ENCODE measurements around the gene CSGALNACT2.

DNA sequence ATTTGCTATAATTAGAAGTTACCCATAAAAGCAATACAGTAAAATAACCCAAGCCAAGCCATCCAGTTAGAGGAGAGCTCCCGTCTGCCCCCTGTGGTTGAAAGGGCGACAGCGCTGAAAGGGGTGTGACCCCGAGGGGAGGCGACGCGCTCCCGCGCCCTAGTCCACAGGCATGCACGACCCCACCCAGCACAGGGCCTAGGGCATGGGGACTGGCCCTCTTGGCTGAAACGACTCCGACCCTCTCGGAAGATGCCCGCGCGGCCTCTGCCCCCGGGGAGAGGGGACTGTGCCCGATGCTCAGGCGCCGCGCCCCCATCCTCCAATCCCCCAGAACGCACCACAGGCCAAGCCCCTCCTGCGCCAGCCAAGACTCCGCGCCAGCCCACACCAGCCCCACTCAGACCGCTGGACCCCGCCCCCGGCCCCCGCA, 64.0 kb downstream of the CSGALNACT2 start:
- TF ChIP-seq, protein P1, sequence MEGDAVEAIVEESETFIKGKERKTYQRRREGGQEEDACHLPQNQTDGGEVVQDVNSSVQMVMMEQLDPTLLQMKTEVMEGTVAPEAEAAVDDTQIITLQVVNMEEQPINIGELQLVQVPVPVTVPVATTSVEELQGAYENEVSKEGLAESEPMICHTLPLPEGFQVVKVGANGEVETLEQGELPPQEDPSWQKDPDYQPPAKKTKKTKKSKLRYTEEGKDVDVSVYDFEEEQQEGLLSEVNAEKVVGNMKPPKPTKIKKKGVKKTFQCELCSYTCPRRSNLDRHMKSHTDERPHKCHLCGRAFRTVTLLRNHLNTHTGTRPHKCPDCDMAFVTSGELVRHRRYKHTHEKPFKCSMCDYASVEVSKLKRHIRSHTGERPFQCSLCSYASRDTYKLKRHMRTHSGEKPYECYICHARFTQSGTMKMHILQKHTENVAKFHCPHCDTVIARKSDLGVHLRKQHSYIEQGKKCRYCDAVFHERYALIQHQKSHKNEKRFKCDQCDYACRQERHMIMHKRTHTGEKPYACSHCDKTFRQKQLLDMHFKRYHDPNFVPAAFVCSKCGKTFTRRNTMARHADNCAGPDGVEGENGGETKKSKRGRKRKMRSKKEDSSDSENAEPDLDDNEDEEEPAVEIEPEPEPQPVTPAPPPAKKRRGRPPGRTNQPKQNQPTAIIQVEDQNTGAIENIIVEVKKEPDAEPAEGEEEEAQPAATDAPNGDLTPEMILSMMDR (IDR thresholded peaks at IDR 0.05) = peak; percentile 75
- TF ChIP-seq EZH2 (IDR thresholded peaks at IDR 0.05; ENCODE audit: borderline replicate concordance, insufficient read depth, low read depth, low read length, poor library complexity, severe bottlenecking) = no peak

Data from B cell (primary cell).